Measurements from ENCODE around the gene GJD4.

- TF ChIP-seq CTCF (IDR thresholded peaks at IDR 0.05) (no peak), POLR2A (IDR thresholded peaks at IDR 0.05) (no peak)
Observed at GRCh38 chr10:35611750-35612149, 6.6 kb downstream of the GJD4 start.
